ENCODE data around the gene BMS1.
"Not testable (repeated sequence)": the region's sequence is repeated elsewhere in the genome, so short reads cannot be mapped to it uniquely, and the experiment has no call there.

BMS1 gene

GRCh38 chr10:42866115-42866995, 83.8 kb downstream of the BMS1 start:
- TF ChIP-seq CTCF (IDR thresholded peaks at IDR 0.05) = peak; percentile 75
- H3K4me1 ChIP-seq = no peaks in the 10 kb centered on the region
- H3K27me3 ChIP-seq (ENCODE audit: control insufficient read depth, insufficient read depth, low read length) = no peaks in the 10 kb centered on the region
- no peak overlapping the region for H3K4me2 ChIP-seq (ENCODE audit: low read length)
- H3K27ac ChIP-seq = no peak overlapping the region
- no peaks in the 10 kb centered on the region for H3K9me3 ChIP-seq (ENCODE audit: control insufficient read depth, low read length)
- H3K9ac ChIP-seq = no peak overlapping the region
- H3K79me2 ChIP-seq = no peaks in the 10 kb centered on the region
- no peak overlapping the region for H3K4me3 ChIP-seq (ENCODE audit: low read depth, low read length)
- no peaks in the 10 kb centered on the region for H3K36me3 ChIP-seq (ENCODE audit: control insufficient read depth, insufficient read depth, low read length)
- peak overlapping the region; percentile 68 for H2AFZ ChIP-seq

GRCh38 chr10:42867571-42867970, 85.0 kb downstream of the BMS1 start:
- no peaks in the 10 kb centered on the region for H3K27me3 ChIP-seq (ENCODE audit: control insufficient read depth, insufficient read depth, low read length)
- no peak overlapping the region for H2AFZ ChIP-seq
- H3K4me2 ChIP-seq (ENCODE audit: low read length) = no peak overlapping the region
- no peak overlapping the region for H3K27ac ChIP-seq
- H3K4me1 ChIP-seq = no peaks in the 10 kb centered on the region
- H3K79me2 ChIP-seq = no peaks in the 10 kb centered on the region
- no peak overlapping the region for H3K4me3 ChIP-seq (ENCODE audit: low read depth, low read length)
- no peaks in the 10 kb centered on the region for H3K36me3 ChIP-seq (ENCODE audit: control insufficient read depth, insufficient read depth, low read length)
- no peak for TF ChIP-seq CTCF (IDR thresholded peaks at IDR 0.05)
- H3K9ac ChIP-seq = no peak overlapping the region
- no peaks in the 10 kb centered on the region for H3K9me3 ChIP-seq (ENCODE audit: control insufficient read depth, low read length)

- H3K27me3 ChIP-seq (ENCODE audit: control insufficient read depth, insufficient read depth, low read length) = no peaks in the 10 kb centered on the region
- no peaks in the 10 kb centered on the region for H3K36me3 ChIP-seq (ENCODE audit: control insufficient read depth, insufficient read depth, low read length)
- H2AFZ ChIP-seq = no peak overlapping the region
- no peak overlapping the region for H3K9ac ChIP-seq
- H3K79me2 ChIP-seq = no peaks in the 10 kb centered on the region
- no peaks in the 10 kb centered on the region for H3K4me1 ChIP-seq
- H3K27ac ChIP-seq = no peak overlapping the region
- H3K4me2 ChIP-seq (ENCODE audit: low read length) = no peak overlapping the region
- no peak for TF ChIP-seq CTCF (IDR thresholded peaks at IDR 0.05)
- no peaks in the 10 kb centered on the region for H3K9me3 ChIP-seq (ENCODE audit: control insufficient read depth, low read length)
- H3K4me3 ChIP-seq (ENCODE audit: low read depth, low read length) = no peak overlapping the region
Observed at GRCh38 chr10:42868530-42868929, 85.9 kb downstream of the BMS1 start.

GRCh38 chr10:42869977-42870350, 87.4 kb downstream of the BMS1 start:
- H3K36me3 ChIP-seq (ENCODE audit: control insufficient read depth, insufficient read depth, low read length) = no peaks in the 10 kb centered on the region
- no peak overlapping the region for H2AFZ ChIP-seq
- no peaks in the 10 kb centered on the region for H3K4me1 ChIP-seq
- H3K79me2 ChIP-seq = no peaks in the 10 kb centered on the region
- TF ChIP-seq CTCF (IDR thresholded peaks at IDR 0.05) = no peak
- H3K9ac ChIP-seq = no peak overlapping the region
- H3K27me3 ChIP-seq (ENCODE audit: control insufficient read depth, insufficient read depth, low read length) = no peaks in the 10 kb centered on the region
- H3K9me3 ChIP-seq (ENCODE audit: control insufficient read depth, low read length) = no peaks in the 10 kb centered on the region
- no peak overlapping the region for H3K4me3 ChIP-seq (ENCODE audit: low read depth, low read length)
- no peak overlapping the region for H3K4me2 ChIP-seq (ENCODE audit: low read length)
- H3K27ac ChIP-seq = no peak overlapping the region

- H3K27ac ChIP-seq = not testable (repeated sequence)
Observed at GRCh38 chr10:42871138-42871641, 88.6 kb downstream of the BMS1 start.

More at GRCh38 chr10:42871138-42871641, 88.6 kb downstream of the BMS1 start:
- H3K4me2 ChIP-seq (ENCODE audit: low read length); H3K9ac ChIP-seq; H3K36me3 ChIP-seq (ENCODE audit: control insufficient read depth, insufficient read depth, low read length); H3K4me1 ChIP-seq; H3K4me3 ChIP-seq (ENCODE audit: low read depth, low read length); H3K79me2 ChIP-seq; H2AFZ ChIP-seq; H3K9me3 ChIP-seq (ENCODE audit: control insufficient read depth, low read length); H3K27me3 ChIP-seq (ENCODE audit: control insufficient read depth, insufficient read depth, low read length): not testable (repeated sequence)

Data from parathyroid adenoma (tissue), 2 donors.